ENCODE data around the gene SEC14L2. TPM values are rescaled to one million over a fixed set of nuclear protein-coding genes. Genes with fewer than 3 reads are reported as not detected.

Gene SEC14L2
- total and polyA plus RNA-seq, 7 donors = 2.4 to 12.1 (median 5.5) TPM

DNA sequence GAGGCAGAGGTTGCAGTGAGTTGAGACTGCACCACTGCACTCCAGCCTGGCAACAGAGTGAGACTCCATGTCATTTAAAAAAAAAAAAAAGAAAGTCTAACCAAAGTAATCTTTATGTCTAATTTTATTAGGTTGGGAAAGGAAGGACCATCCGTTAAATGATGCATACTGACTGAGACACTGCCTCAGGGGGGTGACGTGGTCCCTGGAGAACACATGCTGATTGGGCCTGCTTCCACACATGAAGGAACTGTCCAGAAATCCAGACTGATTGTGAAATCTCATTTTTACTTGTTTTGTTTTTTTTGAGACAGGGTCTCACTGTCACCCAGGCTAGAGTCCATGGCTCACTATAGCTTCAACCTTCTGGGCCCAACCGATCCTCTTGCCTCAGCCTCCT lies 45.6 kb upstream of the SEC14L2 start:
- no peak overlapping the region for H3K27ac ChIP-seq
- no peak overlapping the region for H3K4me3 ChIP-seq
- H3K27me3 ChIP-seq = no peaks in the 10 kb centered on the region
- TF ChIP-seq, protein P1, sequence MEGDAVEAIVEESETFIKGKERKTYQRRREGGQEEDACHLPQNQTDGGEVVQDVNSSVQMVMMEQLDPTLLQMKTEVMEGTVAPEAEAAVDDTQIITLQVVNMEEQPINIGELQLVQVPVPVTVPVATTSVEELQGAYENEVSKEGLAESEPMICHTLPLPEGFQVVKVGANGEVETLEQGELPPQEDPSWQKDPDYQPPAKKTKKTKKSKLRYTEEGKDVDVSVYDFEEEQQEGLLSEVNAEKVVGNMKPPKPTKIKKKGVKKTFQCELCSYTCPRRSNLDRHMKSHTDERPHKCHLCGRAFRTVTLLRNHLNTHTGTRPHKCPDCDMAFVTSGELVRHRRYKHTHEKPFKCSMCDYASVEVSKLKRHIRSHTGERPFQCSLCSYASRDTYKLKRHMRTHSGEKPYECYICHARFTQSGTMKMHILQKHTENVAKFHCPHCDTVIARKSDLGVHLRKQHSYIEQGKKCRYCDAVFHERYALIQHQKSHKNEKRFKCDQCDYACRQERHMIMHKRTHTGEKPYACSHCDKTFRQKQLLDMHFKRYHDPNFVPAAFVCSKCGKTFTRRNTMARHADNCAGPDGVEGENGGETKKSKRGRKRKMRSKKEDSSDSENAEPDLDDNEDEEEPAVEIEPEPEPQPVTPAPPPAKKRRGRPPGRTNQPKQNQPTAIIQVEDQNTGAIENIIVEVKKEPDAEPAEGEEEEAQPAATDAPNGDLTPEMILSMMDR (IDR thresholded peaks at IDR 0.05) = no peak
- TF ChIP-seq POLR2A (IDR thresholded peaks at IDR 0.05) (no peak), POLR2AphosphoS5 (IDR thresholded peaks at IDR 0.05) (no peak), EP300 (IDR thresholded peaks at IDR 0.05) (no peak)
- H3K36me3 ChIP-seq = peaks cover 22 to 76% (median 34%) of the 10 kb centered on the region in 4 donors
- no peaks in the 10 kb centered on the region for H3K9me3 ChIP-seq
- H3K4me1 ChIP-seq = peaks cover 0 to 51% (median 40%) of the 10 kb centered on the region in 4 donors
- no peak for DNase-seq
- 87 to 94% methylated on average over 3 of the region's 3 CpGs for WGBS, 2 donors
- intact Hi-C loops (cut with DNase I) = no loop called here

DNA sequence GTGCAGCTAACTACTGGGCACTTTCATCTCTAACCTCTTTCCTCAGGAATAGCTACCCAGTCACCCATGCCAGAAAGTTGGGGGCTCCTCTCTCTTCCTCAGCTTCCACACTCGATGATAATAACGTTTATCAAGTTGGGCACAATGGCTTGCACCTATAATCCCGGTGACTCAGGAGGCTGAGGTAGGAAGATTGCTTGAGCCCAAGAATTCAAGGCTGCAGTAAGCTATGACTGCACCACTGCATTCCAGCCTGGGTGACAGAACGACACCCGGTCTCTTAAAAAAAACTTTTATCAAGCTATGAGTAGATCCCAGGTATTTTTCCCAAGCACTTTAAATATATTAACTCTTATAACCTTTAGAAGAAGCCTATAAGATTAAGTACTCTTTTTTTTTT lies 42.2 kb upstream of the SEC14L2 start:
- H3K4me1 ChIP-seq = peaks cover 0 to 45% (median 41%) of the 10 kb centered on the region in 4 donors
- H3K9me3 ChIP-seq = no peaks in the 10 kb centered on the region
- H3K4me3 ChIP-seq = peak overlapping the region in 1 of 4 donors; percentile 69
- peaks cover 17 to 42% (median 19%) of the 10 kb centered on the region in 4 donors for H3K36me3 ChIP-seq
- H3K27me3 ChIP-seq = no peaks in the 10 kb centered on the region
- intact Hi-C loops (cut with DNase I) = no loop called here
- 66 to 77% methylated on average over 5 of the region's 5 CpGs for WGBS, 2 donors
- TF ChIP-seq POLR2AphosphoS5 (IDR thresholded peaks at IDR 0.05) (no peak), POLR2A (IDR thresholded peaks at IDR 0.05) (no peak), EP300 (IDR thresholded peaks at IDR 0.05) (no peak)
- TF ChIP-seq, protein P1 (IDR thresholded peaks at IDR 0.05) = no peak
- no peak overlapping the region for H3K27ac ChIP-seq
- DNase-seq = no peak

DNA sequence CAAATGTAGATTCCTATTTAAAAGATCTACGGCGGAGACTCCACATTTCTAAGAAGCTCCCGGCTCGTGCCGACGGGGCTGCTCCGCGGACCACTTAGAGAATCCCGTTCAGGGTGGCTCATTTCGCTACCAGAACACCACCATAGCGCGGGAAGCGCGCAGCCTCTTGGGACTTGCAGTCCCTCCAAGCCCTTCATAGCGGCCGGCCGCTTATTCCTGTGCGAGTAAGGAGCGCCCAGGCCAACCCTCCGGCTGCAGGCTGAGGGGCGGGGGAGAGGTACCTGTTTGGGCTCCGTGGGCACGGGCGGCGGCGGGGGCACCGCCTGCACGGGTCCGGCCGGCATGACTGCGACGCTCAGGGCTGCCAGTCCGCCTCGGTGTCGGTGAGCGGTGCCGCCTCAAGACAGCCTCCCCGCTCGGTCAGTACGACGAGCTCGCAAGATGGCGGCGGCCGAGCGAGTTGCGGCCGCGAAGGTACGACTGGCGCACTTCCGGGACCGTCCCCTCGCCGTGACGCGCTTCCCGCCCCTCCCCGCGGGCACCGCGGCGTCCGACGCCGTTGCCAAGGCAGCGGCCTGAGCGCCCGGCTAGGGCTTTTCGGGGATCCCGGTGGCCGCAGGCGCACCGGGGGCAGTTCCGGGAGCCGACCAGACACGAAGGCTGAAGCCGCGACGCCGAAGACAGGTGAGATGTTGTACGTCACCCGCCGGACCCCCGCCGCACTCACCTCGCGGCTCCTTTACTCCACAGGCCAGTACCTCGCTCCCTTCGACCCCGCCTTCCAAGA lies 40.2 kb upstream of the SEC14L2 start, which contains the start of the genes CCDC157 and SF3A1:
Gene CCDC157 (plus strand): TSS at position 559 of the 787 bp plus-strand sequence. CDS start 8,994 bp downstream, outside the sequence.
Gene SF3A1 (minus strand): TSS at position 446 of the 787 bp plus-strand sequence. CDS start 102 bp downstream, at position 344.
- 0% methylated on average over 91 of the region's 91 CpGs for WGBS, 2 donors

DNA sequence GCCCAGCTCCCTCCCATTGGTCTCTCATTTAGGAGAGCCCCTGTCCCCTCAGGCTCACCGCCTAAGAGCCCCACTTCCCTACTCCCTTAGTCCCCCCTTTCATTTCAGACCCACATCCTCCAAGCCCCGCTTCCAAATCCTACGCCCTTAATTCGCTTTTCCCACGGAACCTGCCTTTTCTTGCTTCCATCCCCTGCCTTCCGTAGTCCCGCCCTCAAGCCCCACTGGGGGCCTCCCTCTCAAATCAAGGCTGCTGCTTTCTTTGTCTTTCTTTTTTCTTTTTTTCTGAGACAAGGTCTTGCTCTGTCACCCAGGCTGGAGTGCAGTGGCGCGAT lies 39.6 kb upstream of the SEC14L2 start:
- H3K27me3 ChIP-seq = no peaks in the 10 kb centered on the region
- 4 to 5% methylated on average over 9 of the region's 9 CpGs for WGBS, 2 donors
- TF ChIP-seq, protein P1 (IDR thresholded peaks at IDR 0.05) = no peak
- TF ChIP-seq POLR2AphosphoS5 (IDR thresholded peaks at IDR 0.05) (no peak), POLR2A (IDR thresholded peaks at IDR 0.05) (no peak), EP300 (IDR thresholded peaks at IDR 0.05) (no peak)
- peak overlapping the region; percentile 69 to 91 (median 77) for H3K4me3 ChIP-seq
- no peak for DNase-seq
- peaks cover 0 to 41% (median 37%) of the 10 kb centered on the region in 4 donors for H3K4me1 ChIP-seq
- H3K9me3 ChIP-seq = no peaks in the 10 kb centered on the region
- peaks cover 4 to 16% (median 8%) of the 10 kb centered on the region in 4 donors for H3K36me3 ChIP-seq
- intact Hi-C loops (cut with DNase I) = loop anchor here (2.0 kb wide), 2 partner anchors 30 kb away; partner anchors contain the start of genes RNF215 and TBC1D10A
- H3K27ac ChIP-seq = peak overlapping the region; percentile 94 to 97 (median 96)

More for the DNA sequence above, 40.2 kb upstream of the SEC14L2 start, which contains the start of the genes CCDC157 and SF3A1:
- peaks cover 9 to 22% (median 11%) of the 10 kb centered on the region in 4 donors for H3K36me3 ChIP-seq
- DNase-seq = peak; percentile 94
- H3K4me1 ChIP-seq = peaks cover 0 to 41% (median 37%) of the 10 kb centered on the region in 4 donors
- peak within 1 kb of the TSS; percentile 69 to 91 (median 77) for H3K4me3 ChIP-seq
- intact Hi-C loops (cut with DNase I) = loop anchor here (1.0 to 2.0 kb wide), 3 partner anchors 30 to 67 kb away; partner anchors contain the start of genes CASTOR1, RNF215 and TBC1D10A
- no peaks in the 10 kb centered on the region for H3K9me3 ChIP-seq
- H3K27ac ChIP-seq = peak within 1 kb of the TSS; percentile 94 to 97 (median 96)
- TF ChIP-seq POLR2AphosphoS5 (IDR thresholded peaks at IDR 0.05) (peak; percentile 89 to 97 (median 94)), POLR2A (IDR thresholded peaks at IDR 0.05) (peak; percentile 76 to 90), EP300 (IDR thresholded peaks at IDR 0.05) (peak in 1 of 4 donors; percentile 34)
- TF ChIP-seq, protein P1 (IDR thresholded peaks at IDR 0.05) = no peak
- no peaks in the 10 kb centered on the region for H3K27me3 ChIP-seq

All from sigmoid colon (tissue), 7 donors.